Thyroid gland (tissue), 4 donors: Measurements from ENCODE around the gene ANAPC5. TPM values are rescaled to one million over a fixed set of nuclear protein-coding genes. Genes with fewer than 3 reads are reported as not detected.

Experiments used
- DNase-seq, 2 donors: peaks; one replicate each; pipeline ENCODE4 v3.0.0-alpha.2; 2019
- H3K27ac ChIP-seq, 3 donors: fragments of 200-600 bp; sonication (generic); 1 replicate in 2 of 3; 2 replicates in 1 of 3; pipeline ENCODE4 v1.5.1; 2016 to 2019; ENCODE audit warnings: mild to moderate bottlenecking in 1 of 3, moderate library complexity in 1 of 3
- H3K27me3 ChIP-seq: fragments of 200-600 bp; sonication (generic); one replicate; pipeline ENCODE4 v1.5.1; 2019
- H3K36me3 ChIP-seq, 2 donors: fragments of 200-600 bp; sonication (generic); one replicate each; pipeline ENCODE4 v1.5.1; 2016 to 2019
- H3K4me1 ChIP-seq, 2 donors: fragments of 200-600 bp; sonication (generic); one replicate each; pipeline ENCODE4 v1.5.1; 2017 to 2019
- H3K4me3 ChIP-seq, 3 donors: fragments of 200-600 bp; sonication (generic); replicated peaks in 1 of 3; 1 replicate in 2 of 3; 2 replicates in 1 of 3; pipeline ENCODE4 v1.5.1; 2016; ENCODE audit warnings: mild to moderate bottlenecking in 1 of 3
- H3K9me3 ChIP-seq: fragments of 200-600 bp; sonication (generic); one replicate; pipeline ENCODE4 v1.5.1; 2017
- CTCF ChIP-seq, 6 experiments: fragments of 200-600 bp in 3 of 6; fragments of 450-650 bp in 3 of 6; sonication (generic) in 3 of 6; IDR thresholded peaks; one replicate each; pipeline ENCODE4 v1.5.1; 2016 to 2019; ENCODE audit warnings: antibody characterized with exemption in 6 of 6, mild to moderate bottlenecking in 2 of 6, inconsistent platforms in 1 of 6, moderate library complexity in 1 of 6
- POLR2A ChIP-seq, 2 donors: fragments of 450-650 bp; IDR thresholded peaks; one replicate each; pipeline ENCODE4 v1.6.1; 2017; ENCODE audit warnings: antibody characterized with exemption in 2 of 2, mild to moderate bottlenecking in 2 of 2, moderate library complexity in 1 of 2
- WGBS, 2 donors: methylation state at CpG; one replicate each; pipeline ENCODE4 v1.1.5; 2017; 5-methylcytosine and 5-hydroxymethylcytosine counted together
- intact Hi-C: fragments of 100-400 bp; cut with DNase I; formaldehyde crosslinking; loops from one replicate; pipeline ENCODE4 v1.15.1; 2023
- total RNA-seq, 4 donors: library from RNA; depleted of rRNA; stranded (reverse); fragments of >200 nt; gene quantifications; one replicate each; pipeline ENCODE4 v1.2.3, GENCODE V29; 2016

The ANAPC5 gene
- total RNA-seq, 4 donors from 2014 or later, result 114 to 161 (median 135) TPM

DNA sequence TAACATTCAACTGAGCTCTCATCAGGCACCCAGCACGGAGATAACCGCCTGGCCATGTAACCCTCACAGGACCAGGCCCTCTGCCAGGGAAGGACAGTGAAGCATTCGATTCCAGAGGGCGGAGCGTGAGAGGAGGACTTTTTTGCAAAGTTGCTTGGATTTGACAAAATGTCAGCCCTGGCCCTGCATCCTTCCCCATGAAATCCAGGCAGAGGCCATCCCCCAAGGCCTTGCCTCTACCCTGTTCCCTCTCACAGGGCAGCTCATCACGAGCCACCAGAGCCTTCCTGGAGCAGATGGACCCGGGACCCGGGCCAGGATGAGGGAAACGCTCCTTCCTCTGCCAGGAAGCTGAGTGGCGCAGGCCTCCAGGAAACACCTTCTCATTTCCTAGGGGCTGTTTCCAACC, 72.7 kb downstream of the ANAPC5 start:
- no peaks in the 10 kb centered on the region for H3K27me3 ChIP-seq
- WGBS, 2 donors, result 38 to 51% methylated on average over 9 to 10 of the region's 10 CpGs
- H3K36me3 ChIP-seq, result no peaks in the 10 kb centered on the region
- no peak overlapping the region for H3K4me3 ChIP-seq
- H3K27ac ChIP-seq, result peak overlapping the region in 2 of 3 donors; percentile 54 to 65
- H3K4me1 ChIP-seq, result peaks cover 0 to 24% of the 10 kb centered on the region in 2 donors
- TF ChIP-seq POLR2A (IDR thresholded peaks at IDR 0.05), result no peak
- no peak for TF ChIP-seq CTCF (IDR thresholded peaks at IDR 0.05)
- no peaks in the 10 kb centered on the region for H3K9me3 ChIP-seq
- intact Hi-C loops, result no loop called here
- peak; percentile 54 to 73 for DNase-seq

DNA sequence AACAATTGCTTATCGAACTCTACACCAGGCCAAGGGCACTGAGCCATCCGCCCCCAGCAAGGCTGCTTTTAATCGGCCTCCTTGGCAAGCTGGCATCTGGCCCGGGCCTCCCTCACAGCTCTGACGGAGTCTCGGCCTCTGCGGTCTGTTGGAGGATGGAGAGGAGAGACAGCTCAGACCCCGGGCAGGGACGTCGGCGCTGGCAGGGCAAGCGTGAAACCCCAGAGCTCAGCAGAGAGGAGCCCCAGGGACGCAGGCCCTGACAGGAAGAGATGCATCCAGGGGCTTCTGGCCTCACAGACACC, 73.2 kb downstream of the ANAPC5 start:
- TF ChIP-seq POLR2A (IDR thresholded peaks at IDR 0.05) (no peak), CTCF (IDR thresholded peaks at IDR 0.05) (no peak)
- Histone ChIP-seq H3K4me3 (no peak overlapping the region), H3K36me3 (peaks cover 2% of the 10 kb centered on the region in 2 donors), H3K27me3 (no peaks in the 10 kb centered on the region), H3K4me1 (peaks cover 0 to 22% of the 10 kb centered on the region in 2 donors), H3K9me3 (no peaks in the 10 kb centered on the region), H3K27ac (peak overlapping the region; percentile 27 to 65 (median 54))
- DNase-seq, result peak in 1 of 2 donors; percentile 18
- WGBS, 2 donors, result 56 to 70% methylated on average over 7 to 13 of the region's 13 CpGs
- intact Hi-C loops, result no loop called here

- H3K27ac ChIP-seq, result peak overlapping the region; percentile 5 to 65 (median 16)
- no peaks in the 10 kb centered on the region for H3K27me3 ChIP-seq
- TF ChIP-seq POLR2A (IDR thresholded peaks at IDR 0.05) (no peak), CTCF (IDR thresholded peaks at IDR 0.05) (no peak)
- DNase-seq, result no peak
- H3K36me3 ChIP-seq, result peaks cover 8% of the 10 kb centered on the region in 2 donors
- intact Hi-C loops, result no loop called here
- H3K4me1 ChIP-seq, result peaks cover 0 to 22% of the 10 kb centered on the region in 2 donors
- no peaks in the 10 kb centered on the region for H3K9me3 ChIP-seq
- H3K4me3 ChIP-seq, result no peak overlapping the region
- 94 to 95% methylated on average over 14 to 15 of the region's 15 CpGs for WGBS, 2 donors
These were observed 73.8 kb downstream of the ANAPC5 start for GRCh38 chr12:121278169-121279070.

DNA sequence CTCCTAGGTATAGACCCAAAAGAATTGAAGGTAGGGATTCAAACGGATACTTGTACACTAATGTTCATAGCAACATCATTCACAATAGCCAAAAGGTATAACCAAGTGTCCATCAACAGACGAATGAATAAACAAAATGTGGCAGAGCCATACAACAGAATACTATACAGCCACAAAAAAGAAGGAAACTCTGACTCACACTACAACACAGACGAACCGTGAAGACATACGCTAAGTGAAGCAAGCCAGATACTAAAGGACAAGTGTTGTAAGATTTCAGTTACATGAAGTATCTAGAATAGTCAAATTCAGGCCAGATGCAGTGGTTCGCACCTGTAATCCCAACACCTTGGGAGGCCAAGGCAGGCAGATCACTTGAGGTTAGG, 74.8 kb downstream of the ANAPC5 start:
- Histone ChIP-seq H3K9me3 (no peaks in the 10 kb centered on the region), H3K36me3 (peaks cover 9 to 11% of the 10 kb centered on the region in 2 donors), H3K27ac (no peak overlapping the region), H3K27me3 (no peaks in the 10 kb centered on the region), H3K4me1 (peaks cover 0 to 22% of the 10 kb centered on the region in 2 donors), H3K4me3 (no peak overlapping the region)
- intact Hi-C loops, result no loop called here
- DNase-seq, result no peak
- WGBS, 2 donors, result 88 to 90% methylated on average over 6 of the region's 6 CpGs
- no peak for TF ChIP-seq CTCF (IDR thresholded peaks at IDR 0.05)

DNA sequence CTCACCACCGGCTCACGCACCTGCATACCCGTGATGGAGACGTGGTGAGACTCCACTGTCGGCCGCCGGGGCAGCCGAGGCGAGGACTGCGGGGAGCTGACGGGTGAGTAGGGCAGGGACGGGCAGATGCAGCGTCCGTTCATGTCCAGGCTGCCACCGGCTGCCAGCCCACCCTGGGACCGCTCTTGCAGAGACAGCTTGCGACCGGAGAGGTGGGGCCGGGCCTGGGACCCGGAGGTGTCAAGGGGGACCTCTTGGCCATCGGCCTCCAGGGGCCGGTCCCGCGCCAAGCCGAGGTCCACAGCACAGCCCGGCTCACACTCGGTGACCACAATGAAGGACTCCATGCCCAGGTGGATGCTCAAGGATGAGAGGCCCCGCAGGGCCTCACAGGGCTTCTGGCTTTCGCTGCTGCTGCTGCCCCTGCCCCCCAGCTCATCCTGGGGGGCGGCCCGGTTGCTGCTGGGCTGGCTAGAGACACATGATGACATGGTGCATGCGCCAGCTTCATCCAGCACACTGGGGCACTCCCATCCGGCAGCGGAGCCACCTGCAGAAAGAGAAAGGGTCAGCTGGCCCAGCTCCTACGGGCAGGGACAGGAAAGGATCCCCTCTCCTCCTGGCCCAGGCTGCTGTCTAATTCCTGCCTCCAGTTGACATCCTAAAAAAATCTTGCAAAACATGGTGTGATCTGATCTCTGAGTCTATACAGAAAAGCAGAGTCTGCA, 78.0 kb downstream of the ANAPC5 start:
- Histone ChIP-seq H3K36me3 (peaks cover 14 to 17% of the 10 kb centered on the region in 2 donors), H3K27ac (no peak overlapping the region), H3K27me3 (no peaks in the 10 kb centered on the region), H3K4me1 (peaks cover 0 to 14% of the 10 kb centered on the region in 2 donors), H3K4me3 (no peak overlapping the region), H3K9me3 (no peaks in the 10 kb centered on the region)
- intact Hi-C loops, result no loop called here
- TF ChIP-seq POLR2A (IDR thresholded peaks at IDR 0.05), result no peak
- no peak for TF ChIP-seq CTCF (IDR thresholded peaks at IDR 0.05)
- no peak for DNase-seq
- WGBS, 2 donors, result 91 to 98% methylated on average over 17 to 28 of the region's 35 CpGs
